ENCODE results near the gene FUNDC2.

FUNDC2 gene

GRCh38 chrX:155061760-155062159, 35.1 kb downstream of the FUNDC2 start:
- no peak overlapping the region for H3K4me2 ChIP-seq (ENCODE audit: insufficient read depth, low read length, poor library complexity, severe bottlenecking)
- H3K79me1 ChIP-seq (ENCODE audit: low read depth, low read length): no peaks in the 10 kb centered on the region
- H3K4me3 ChIP-seq (ENCODE audit: low read length in 2 of 2): no peak overlapping the region
- H3K9me3 ChIP-seq (replicated peaks in 1 of 2; ENCODE audit: control insufficient read depth in 2 of 2, insufficient read depth in 1 of 2, low read depth in 1 of 2, low read length in 2 of 2): no peaks in the 10 kb centered on the region
- no peak overlapping the region for H2BK5ac ChIP-seq (ENCODE audit: low read length)
- no peak overlapping the region for H2BK12ac ChIP-seq (ENCODE audit: low read length)
- H3K27me3 ChIP-seq (ENCODE audit: control insufficient read depth in 3 of 3, insufficient read depth in 3 of 3, low read depth in 1 of 3, low read length in 3 of 3): no peaks in the 10 kb centered on the region
- H3K9ac ChIP-seq (ENCODE audit: low read depth, low read length, poor library complexity): no peak overlapping the region
- no peak for DNase-seq (ENCODE audit: low spot score)
- peaks cover 0 to 5% of the 10 kb centered on the region in 2 donors for H3K4me1 ChIP-seq (ENCODE audit: control insufficient read depth in 2 of 2, insufficient read depth in 1 of 2, low read depth in 1 of 2, low read length in 2 of 2)
- WGBS, 2 donors (ENCODE audit: extremely low coverage in 2 of 2, insufficient read length in 2 of 2, insufficient replicate concordance in 1 of 2): no CpG with 5 or more reads among the region's 4 CpGs
- H2AFZ ChIP-seq (ENCODE audit: low read length): no peak overlapping the region
- H4K91ac ChIP-seq (ENCODE audit: low read depth, low read length, poor library complexity): no peak overlapping the region
- no peak overlapping the region for H3K14ac ChIP-seq (ENCODE audit: low read length)
- H3K36me3 ChIP-seq (replicated peaks in 1 of 2; ENCODE audit: control insufficient read depth in 2 of 2, insufficient read depth in 2 of 2, low read length in 2 of 2): peaks cover 0 to 31% of the 10 kb centered on the region in 2 donors
- no peak overlapping the region for H2BK120ac ChIP-seq (ENCODE audit: low read depth, low read length)
- no peak overlapping the region for H2BK15ac ChIP-seq (ENCODE audit: low read length)
- no peak overlapping the region for H3K23ac ChIP-seq (ENCODE audit: low read depth, low read length, poor library complexity)
- no peak overlapping the region for H2AK5ac ChIP-seq (ENCODE audit: low read depth, low read length)
- H4K8ac ChIP-seq (ENCODE audit: low read depth, low read length): no peak overlapping the region
- no peak overlapping the region for H3K18ac ChIP-seq (ENCODE audit: low read length)
- H3K4ac ChIP-seq (ENCODE audit: low read length): no peak overlapping the region
- no peak overlapping the region for H3K27ac ChIP-seq (replicated peaks; ENCODE audit: low read length)

DNA sequence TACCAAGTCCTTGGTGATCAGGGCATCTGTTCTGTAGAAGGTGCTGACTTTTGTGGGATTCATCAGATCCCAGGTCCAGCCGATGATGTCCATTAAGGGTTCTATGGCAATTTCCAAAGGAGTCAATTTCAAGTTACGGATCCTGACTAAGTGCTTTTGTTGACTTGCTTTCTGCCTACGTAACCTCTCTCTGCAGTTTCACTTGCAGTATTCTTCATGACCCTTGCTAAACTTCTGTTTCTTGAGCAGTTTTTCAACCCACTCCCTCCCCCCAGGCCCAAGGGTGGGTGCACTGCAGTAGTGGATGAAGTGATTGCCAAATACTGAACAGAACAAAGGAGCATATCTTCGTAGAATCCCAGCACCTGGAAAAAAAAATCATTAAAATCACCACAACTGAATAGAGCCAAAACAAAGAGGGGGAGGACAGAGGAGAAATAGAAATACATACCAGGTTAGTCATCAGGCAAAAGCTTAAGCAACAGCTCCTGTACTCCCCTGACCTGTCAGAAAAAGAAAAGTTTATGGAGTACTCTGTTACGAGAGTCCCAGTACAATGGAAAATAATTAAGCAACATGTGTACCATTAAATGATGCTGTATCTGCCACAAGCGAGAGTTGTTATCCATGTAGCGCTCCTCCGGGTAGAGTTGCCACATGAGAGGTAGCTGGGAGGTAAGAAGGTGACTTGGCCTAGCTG, 38.5 kb downstream of the FUNDC2 start:
- H3K27me3 ChIP-seq (ENCODE audit: control insufficient read depth in 3 of 3, insufficient read depth in 3 of 3, low read depth in 1 of 3, low read length in 3 of 3): no peaks in the 10 kb centered on the region
- H4K8ac ChIP-seq (ENCODE audit: low read depth, low read length): no peak overlapping the region
- H3K23ac ChIP-seq (ENCODE audit: low read depth, low read length, poor library complexity): no peak overlapping the region
- H2BK120ac ChIP-seq (ENCODE audit: low read depth, low read length): no peak overlapping the region
- H2BK15ac ChIP-seq (ENCODE audit: low read length): no peak overlapping the region
- no peak overlapping the region for H2AK5ac ChIP-seq (ENCODE audit: low read depth, low read length)
- no peak for DNase-seq (ENCODE audit: low spot score)
- no peak overlapping the region for H3K27ac ChIP-seq (replicated peaks; ENCODE audit: low read length)
- WGBS, 2 donors (ENCODE audit: extremely low coverage in 2 of 2, insufficient read length in 2 of 2, insufficient replicate concordance in 1 of 2): no CpG with 5 or more reads among the region's 8 CpGs
- H4K91ac ChIP-seq (ENCODE audit: low read depth, low read length, poor library complexity): no peak overlapping the region
- H2BK5ac ChIP-seq (ENCODE audit: low read length): no peak overlapping the region
- H3K79me1 ChIP-seq (ENCODE audit: low read depth, low read length): no peaks in the 10 kb centered on the region
- no peak overlapping the region for H3K14ac ChIP-seq (ENCODE audit: low read length)
- peaks cover 1 to 5% of the 10 kb centered on the region in 2 donors for H3K4me1 ChIP-seq (ENCODE audit: control insufficient read depth in 2 of 2, insufficient read depth in 1 of 2, low read depth in 1 of 2, low read length in 2 of 2)
- H2BK12ac ChIP-seq (ENCODE audit: low read length): no peak overlapping the region
- H3K4me2 ChIP-seq (ENCODE audit: insufficient read depth, low read length, poor library complexity, severe bottlenecking): no peak overlapping the region
- H3K36me3 ChIP-seq (replicated peaks in 1 of 2; ENCODE audit: control insufficient read depth in 2 of 2, insufficient read depth in 2 of 2, low read length in 2 of 2): peaks cover 0 to 21% of the 10 kb centered on the region in 2 donors
- no peak overlapping the region for H3K9ac ChIP-seq (ENCODE audit: low read depth, low read length, poor library complexity)
- no peak overlapping the region for H3K4ac ChIP-seq (ENCODE audit: low read length)
- H3K4me3 ChIP-seq (ENCODE audit: low read length in 2 of 2): no peak overlapping the region
- no peak overlapping the region for H2AFZ ChIP-seq (ENCODE audit: low read length)
- no peak overlapping the region for H3K18ac ChIP-seq (ENCODE audit: low read length)
- no peaks in the 10 kb centered on the region for H3K9me3 ChIP-seq (replicated peaks in 1 of 2; ENCODE audit: control insufficient read depth in 2 of 2, insufficient read depth in 1 of 2, low read depth in 1 of 2, low read length in 2 of 2)

DNA sequence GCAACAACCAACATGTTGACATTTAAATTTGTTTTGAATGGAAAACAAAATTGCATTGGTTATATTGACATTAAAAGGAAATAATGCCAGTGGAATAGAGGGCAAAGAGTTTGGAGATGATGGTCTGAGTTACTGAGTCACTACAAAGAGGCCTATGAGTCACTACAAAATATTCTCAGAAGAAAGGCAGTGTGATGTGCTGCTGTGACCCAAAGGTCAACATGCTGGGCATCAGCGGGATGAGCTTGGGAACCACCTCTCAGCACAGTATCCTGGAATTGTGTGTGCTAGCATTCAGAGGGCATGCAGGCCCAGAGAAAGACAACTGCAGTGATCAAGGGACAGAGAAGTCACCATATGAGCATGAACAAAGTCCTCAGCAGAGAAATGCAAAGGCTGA, 41.5 kb downstream of the FUNDC2 start:
- no CpG with 5 or more reads among the region's 1 CpG for WGBS, 2 donors (ENCODE audit: extremely low coverage in 2 of 2, insufficient read length in 2 of 2, insufficient replicate concordance in 1 of 2)
- no peak overlapping the region for H3K27ac ChIP-seq (replicated peaks; ENCODE audit: low read length)

GRCh38 chrX:155069414-155069813, 42.8 kb downstream of the FUNDC2 start:
- no peak overlapping the region for H3K4me3 ChIP-seq (ENCODE audit: low read length in 2 of 2)

More for the DNA sequence above, 41.5 kb downstream of the FUNDC2 start:
- Histone ChIP-seq H2BK12ac (ENCODE audit: low read length) (no peak overlapping the region), H3K14ac (ENCODE audit: low read length) (no peak overlapping the region), H2AFZ (ENCODE audit: low read length) (no peak overlapping the region), H3K36me3 (replicated peaks in 1 of 2; ENCODE audit: control insufficient read depth in 2 of 2, insufficient read depth in 2 of 2, low read length in 2 of 2) (peaks cover 0 to 8% of the 10 kb centered on the region in 2 donors), H2BK120ac (ENCODE audit: low read depth, low read length) (no peak overlapping the region), H3K18ac (ENCODE audit: low read length) (no peak overlapping the region), H4K8ac (ENCODE audit: low read depth, low read length) (no peak overlapping the region), H3K4me2 (ENCODE audit: insufficient read depth, low read length, poor library complexity, severe bottlenecking) (no peak overlapping the region), H2BK5ac (ENCODE audit: low read length) (no peak overlapping the region), H3K4me1 (ENCODE audit: control insufficient read depth in 2 of 2, insufficient read depth in 1 of 2, low read depth in 1 of 2, low read length in 2 of 2) (peaks cover 1 to 5% of the 10 kb centered on the region in 2 donors), H3K79me1 (ENCODE audit: low read depth, low read length) (no peaks in the 10 kb centered on the region), H3K4me3 (ENCODE audit: low read length in 2 of 2) (no peak overlapping the region), H4K91ac (ENCODE audit: low read depth, low read length, poor library complexity) (no peak overlapping the region), H2BK15ac (ENCODE audit: low read length) (no peak overlapping the region), H3K9ac (ENCODE audit: low read depth, low read length, poor library complexity) (no peak overlapping the region), H3K27me3 (ENCODE audit: control insufficient read depth in 3 of 3, insufficient read depth in 3 of 3, low read depth in 1 of 3, low read length in 3 of 3) (no peaks in the 10 kb centered on the region), H3K23ac (ENCODE audit: low read depth, low read length, poor library complexity) (no peak overlapping the region), H2AK5ac (ENCODE audit: low read depth, low read length) (no peak overlapping the region), H3K4ac (ENCODE audit: low read length) (no peak overlapping the region), H3K9me3 (replicated peaks in 1 of 2; ENCODE audit: control insufficient read depth in 2 of 2, insufficient read depth in 1 of 2, low read depth in 1 of 2, low read length in 2 of 2) (no peaks in the 10 kb centered on the region)
- DNase-seq (ENCODE audit: low spot score): no peak

More at GRCh38 chrX:155069414-155069813, 42.8 kb downstream of the FUNDC2 start:
- H2BK5ac ChIP-seq (ENCODE audit: low read length): no peak overlapping the region
- no peak overlapping the region for H3K27ac ChIP-seq (replicated peaks; ENCODE audit: low read length)
- H3K23ac ChIP-seq (ENCODE audit: low read depth, low read length, poor library complexity): no peak overlapping the region
- DNase-seq (ENCODE audit: low spot score): no peak
- no peak overlapping the region for H2BK12ac ChIP-seq (ENCODE audit: low read length)
- H3K27me3 ChIP-seq (ENCODE audit: control insufficient read depth in 3 of 3, insufficient read depth in 3 of 3, low read depth in 1 of 3, low read length in 3 of 3): no peaks in the 10 kb centered on the region
- H2AFZ ChIP-seq (ENCODE audit: low read length): no peak overlapping the region
- no peak overlapping the region for H3K18ac ChIP-seq (ENCODE audit: low read length)
- H3K36me3 ChIP-seq (replicated peaks in 1 of 2; ENCODE audit: control insufficient read depth in 2 of 2, insufficient read depth in 2 of 2, low read length in 2 of 2): peaks cover 0 to 18% of the 10 kb centered on the region in 2 donors
- no peak overlapping the region for H3K9ac ChIP-seq (ENCODE audit: low read depth, low read length, poor library complexity)
- no peak overlapping the region for H2BK120ac ChIP-seq (ENCODE audit: low read depth, low read length)
- H3K4me2 ChIP-seq (ENCODE audit: insufficient read depth, low read length, poor library complexity, severe bottlenecking): no peak overlapping the region
- no peak overlapping the region for H3K14ac ChIP-seq (ENCODE audit: low read length)
- no peak overlapping the region for H4K8ac ChIP-seq (ENCODE audit: low read depth, low read length)
- no peak overlapping the region for H3K4ac ChIP-seq (ENCODE audit: low read length)
- no peaks in the 10 kb centered on the region for H3K79me1 ChIP-seq (ENCODE audit: low read depth, low read length)
- H2AK5ac ChIP-seq (ENCODE audit: low read depth, low read length): no peak overlapping the region
- no peak overlapping the region for H4K91ac ChIP-seq (ENCODE audit: low read depth, low read length, poor library complexity)
- no peak overlapping the region for H2BK15ac ChIP-seq (ENCODE audit: low read length)
- peaks cover 1 to 5% of the 10 kb centered on the region in 2 donors for H3K4me1 ChIP-seq (ENCODE audit: control insufficient read depth in 2 of 2, insufficient read depth in 1 of 2, low read depth in 1 of 2, low read length in 2 of 2)
- no CpG with 5 or more reads among the region's 1 CpG for WGBS, 2 donors (ENCODE audit: extremely low coverage in 2 of 2, insufficient read length in 2 of 2, insufficient replicate concordance in 1 of 2)
- no peaks in the 10 kb centered on the region for H3K9me3 ChIP-seq (replicated peaks in 1 of 2; ENCODE audit: control insufficient read depth in 2 of 2, insufficient read depth in 1 of 2, low read depth in 1 of 2, low read length in 2 of 2)
